Psoas muscle (tissue), 8 donors: ENCODE data around the gene XRN2. TPM values are rescaled to one million over a fixed set of nuclear protein-coding genes. Genes with fewer than 3 reads are reported as not detected.

Experiments used
- ATAC-seq, 4 donors: fragments of 200-7000 bp; cut with Tn5 transposase; one replicate each; pipeline ENCODE4 v1.9.1; 2020; ENCODE audit warnings: moderate library complexity in 3 of 4, mild to moderate bottlenecking in 2 of 4
- DNase-seq, 2 donors: peaks; one replicate each; pipeline ENCODE4 v3.0.0-alpha.2; 2020
- H3K27ac ChIP-seq: fragments of 200-600 bp; one replicate; pipeline ENCODE4 v1.8.0; 2022
- H3K27me3 ChIP-seq, 3 donors: fragments of 200-600 bp in 1 of 3; one replicate each; pipeline versions ENCODE4 v1.6.1 to v1.8.0; 2013 to 2022; ENCODE audit warnings: low read length in 2 of 3, mild to moderate bottlenecking in 2 of 3, moderate library complexity in 1 of 3; ENCODE audit not compliant: insufficient read depth in 3 of 3
- H3K36me3 ChIP-seq, 2 donors: fragments of 200-600 bp in 1 of 2; one replicate each; pipeline versions ENCODE4 v1.6.1 to v1.8.0; 2013 to 2022; ENCODE audit warnings: low read depth in 1 of 2, mild to moderate bottlenecking in 1 of 2, moderate library complexity in 1 of 2; ENCODE audit not compliant: insufficient read depth in 1 of 2
- H3K4me1 ChIP-seq: fragments of 200-600 bp; one replicate; pipeline ENCODE4 v1.8.0; 2022
- H3K4me3 ChIP-seq: fragments of 200-600 bp; one replicate; pipeline ENCODE4 v1.8.0; 2022; ENCODE audit warnings: mild to moderate bottlenecking
- H3K9me3 ChIP-seq: fragments of 200-600 bp; one replicate; pipeline ENCODE4 v1.8.0; 2022
- CTCF ChIP-seq: fragments of 200-600 bp; IDR thresholded peaks from one replicate; pipeline ENCODE4 v1.8.0; 2022; ENCODE audit warnings: antibody characterized with exemption
- WGBS, 3 donors: extraction: QIAGEN DNeasy Blood & Tissue Kit; methylation state at CpG; one replicate each; pipeline versions ENCODE4 v1.1.6 to v1.1.7; 2013; 5-methylcytosine and 5-hydroxymethylcytosine counted together
- intact Hi-C, 2 donors: fragments of 100-400 bp; cut with DNase I; formaldehyde crosslinking; loops; one replicate each; pipeline versions ENCODE4 v1.11.0 to v1.14.2; 2022
- polyA plus RNA-seq, 3 donors: library from polyadenylated mRNA; stranded (reverse); fragments of 200-250 nt; gene quantifications; one replicate each; pipeline ENCODE4 v1.2.3, GENCODE V29; 2013
- total RNA-seq, 4 donors: library from RNA; stranded (reverse); fragmentation: NEBNext Ultra II Directional in 2 of 4; extraction: Animal tissue kit (Norgen Biotek cat#: 25700) in 2 of 4; gene quantifications; one replicate each; pipeline versions ENCODE4 v1.2.1 to v1.2.4, GENCODE V29; 2021 to 2023
- donor health status: healthy with polysubstance abuse.
- donor health status: DM: no; HTN: no; CAD: no; lungs with moderate emphysema.
- donor health status: Bipolar disorder and iron deficiency.
- donor health status: healthy.
- donor health status: DM: yes; HTN: yes; CAD: no.
- donor health status: DM: no; HTN: no; CAD: no.
- donor health status: DM: no; HTN: no; CAD: no.
- donor health status: DM: yes; HTN: yes; CAD: no.

Gene XRN2
- total and polyA plus RNA-seq, 7 donors, result 25.1 to 48.3 (median 41.0) TPM

GRCh38 chr20:21388566-21388965, 85.4 kb downstream of the XRN2 start:
- H3K27me3 ChIP-seq, result peaks cover 3 to 26% (median 5%) of the 10 kb centered on the region in 3 donors
- H3K36me3 ChIP-seq, result peaks cover 2 to 64% of the 10 kb centered on the region in 2 donors

GRCh38 chr20:21389368-21389767, 86.2 kb downstream of the XRN2 start:
- H3K27me3 ChIP-seq, result peaks cover 3 to 34% (median 6%) of the 10 kb centered on the region in 3 donors
- ATAC-seq (no peak), DNase-seq (no peak)
- no peaks in the 10 kb centered on the region for H3K4me1 ChIP-seq
- H3K4me3 ChIP-seq, result no peak overlapping the region
- TF ChIP-seq CTCF, result no peak
- no peaks in the 10 kb centered on the region for H3K9me3 ChIP-seq
- WGBS, 3 donors, result 2 to 90% (median 3%) methylated on average over 1 of the region's 1 CpG
- intact Hi-C loops, result no loop called here
- no peak overlapping the region for H3K27ac ChIP-seq
- H3K36me3 ChIP-seq, result peaks cover 2 to 56% of the 10 kb centered on the region in 2 donors

More at GRCh38 chr20:21388566-21388965, 85.4 kb downstream of the XRN2 start:
- no peaks in the 10 kb centered on the region for H3K4me1 ChIP-seq
- 96 to 97% (median 97%) methylated on average over 1 of the region's 1 CpG for WGBS, 3 donors
- ATAC-seq (no peak), DNase-seq (no peak)
- no peak overlapping the region for H3K4me3 ChIP-seq
- no peak for TF ChIP-seq CTCF
- no peak overlapping the region for H3K27ac ChIP-seq
- no peaks in the 10 kb centered on the region for H3K9me3 ChIP-seq
- intact Hi-C loops, result no loop called here

GRCh38 chr20:21390768-21391167, 87.6 kb downstream of the XRN2 start:
- Histone ChIP-seq H3K9me3 (no peaks in the 10 kb centered on the region), H3K4me3 (no peak overlapping the region), H3K36me3 (peaks cover 2 to 49% of the 10 kb centered on the region in 2 donors), H3K27ac (no peak overlapping the region), H3K4me1 (no peaks in the 10 kb centered on the region), H3K27me3 (peaks cover 5 to 48% (median 6%) of the 10 kb centered on the region in 3 donors)
- DNase-seq (no peak), ATAC-seq (no peak)
- WGBS, 3 donors, result 93 to 94% (median 94%) methylated on average over 7 of the region's 7 CpGs
- TF ChIP-seq CTCF, result no peak
- intact Hi-C loops, result loop anchor here in 1 of 2 donors (10.0 kb wide), 1 partner anchor 156 kb away; no protein-coding TSS in a partner anchor

- Histone ChIP-seq H3K27ac (no peak overlapping the region), H3K9me3 (no peaks in the 10 kb centered on the region), H3K27me3 (peaks cover 6 to 54% (median 11%) of the 10 kb centered on the region in 3 donors), H3K4me3 (no peak overlapping the region), H3K36me3 (peaks cover 2 to 44% of the 10 kb centered on the region in 2 donors), H3K4me1 (peaks cover 3% of the 10 kb centered on the region)
- ATAC-seq, result peak in 2 of 4 donors; percentile 13 to 30
- intact Hi-C loops, result loop anchor here in 1 of 2 donors (10.0 kb wide), 1 partner anchor 157 kb away; no protein-coding TSS in a partner anchor
- TF ChIP-seq CTCF, result no peak
- no peak for DNase-seq
- WGBS, 3 donors, result 32 to 42% (median 42%) methylated on average over 51 to 61 of the region's 61 CpGs
Observed at GRCh38 chr20:21391185-21391971, 88.2 kb downstream of the XRN2 start.
